ENCODE measurements around the gene ATP8A2.

DNA sequence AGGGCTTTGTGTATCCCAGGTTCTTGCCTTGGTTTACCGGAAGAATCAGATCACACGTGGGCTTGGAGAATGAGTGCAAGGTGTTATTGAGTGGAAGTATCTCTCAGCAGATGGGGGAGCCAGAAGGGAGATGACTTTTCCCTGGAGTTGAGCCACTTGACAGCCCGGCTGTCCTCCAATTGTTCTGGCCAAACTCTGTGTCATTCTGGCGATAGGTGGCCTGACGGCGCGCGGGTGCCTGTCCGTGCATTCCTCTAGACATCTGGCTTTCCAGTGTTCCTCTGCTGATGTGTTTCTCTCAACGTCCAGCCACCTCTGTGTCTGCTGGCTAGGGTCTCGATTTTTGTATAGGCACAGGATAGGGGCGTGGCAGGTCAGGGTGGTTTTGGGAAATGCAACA is 498.2 kb downstream of the ATP8A2 start:
- TF ChIP-seq, protein P1, sequence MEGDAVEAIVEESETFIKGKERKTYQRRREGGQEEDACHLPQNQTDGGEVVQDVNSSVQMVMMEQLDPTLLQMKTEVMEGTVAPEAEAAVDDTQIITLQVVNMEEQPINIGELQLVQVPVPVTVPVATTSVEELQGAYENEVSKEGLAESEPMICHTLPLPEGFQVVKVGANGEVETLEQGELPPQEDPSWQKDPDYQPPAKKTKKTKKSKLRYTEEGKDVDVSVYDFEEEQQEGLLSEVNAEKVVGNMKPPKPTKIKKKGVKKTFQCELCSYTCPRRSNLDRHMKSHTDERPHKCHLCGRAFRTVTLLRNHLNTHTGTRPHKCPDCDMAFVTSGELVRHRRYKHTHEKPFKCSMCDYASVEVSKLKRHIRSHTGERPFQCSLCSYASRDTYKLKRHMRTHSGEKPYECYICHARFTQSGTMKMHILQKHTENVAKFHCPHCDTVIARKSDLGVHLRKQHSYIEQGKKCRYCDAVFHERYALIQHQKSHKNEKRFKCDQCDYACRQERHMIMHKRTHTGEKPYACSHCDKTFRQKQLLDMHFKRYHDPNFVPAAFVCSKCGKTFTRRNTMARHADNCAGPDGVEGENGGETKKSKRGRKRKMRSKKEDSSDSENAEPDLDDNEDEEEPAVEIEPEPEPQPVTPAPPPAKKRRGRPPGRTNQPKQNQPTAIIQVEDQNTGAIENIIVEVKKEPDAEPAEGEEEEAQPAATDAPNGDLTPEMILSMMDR (IDR thresholded peaks at IDR 0.05) = no peak
- TF ChIP-seq POLR2A (IDR thresholded peaks at IDR 0.05) (no peak), POLR2AphosphoS5 (IDR thresholded peaks at IDR 0.05) (no peak)
